ENCODE results near the gene LIN52. TPM values are rescaled to one million over a fixed set of nuclear protein-coding genes. Genes with fewer than 3 reads are reported as not detected.

LIN52 gene
- total RNA-seq, 1 experiment from 2014 or later = 10.6 TPM

DNA sequence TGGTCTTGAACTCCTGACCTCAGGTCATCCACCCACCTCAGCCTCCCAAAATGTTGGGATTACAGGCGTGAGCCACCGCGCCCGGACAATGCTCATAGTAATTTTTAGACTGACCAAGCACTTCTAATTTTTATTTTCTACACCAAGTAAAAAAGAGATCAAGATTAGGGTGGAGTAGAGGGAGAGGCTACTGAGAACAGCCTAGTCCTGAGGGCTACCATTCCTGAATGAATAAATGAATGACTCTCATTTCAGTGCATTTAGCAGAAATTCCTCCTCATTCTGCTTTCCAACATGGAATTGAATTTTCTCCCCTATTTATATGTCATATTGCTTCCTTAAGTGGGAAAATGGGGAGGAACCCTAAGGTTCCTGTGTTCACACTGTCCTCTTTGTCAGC is 39.2 kb upstream of the LIN52 start (continued):
- TF ChIP-seq IRF2 (CRISPR knock-in tag; IDR thresholded peaks at IDR 0.05; ENCODE audit: borderline replicate concordance, low read depth) (no peak), ESRRA (CRISPR knock-in tag; IDR thresholded peaks at IDR 0.05; ENCODE audit: borderline replicate concordance) (no peak), ETV6 (CRISPR knock-in tag; IDR thresholded peaks at IDR 0.05) (no peak), TCF7 (CRISPR knock-in tag; IDR thresholded peaks at IDR 0.05; ENCODE audit: low read depth) (no peak), ELF4 (CRISPR knock-in tag; IDR thresholded peaks at IDR 0.05; ENCODE audit: low read depth) (no peak), OVOL2 (CRISPR knock-in tag; IDR thresholded peaks at IDR 0.05; ENCODE audit: borderline replicate concordance) (no peak), HMGA2 (CRISPR knock-in tag; IDR thresholded peaks at IDR 0.05) (no peak)
- TF ChIP-seq, protein P1, sequence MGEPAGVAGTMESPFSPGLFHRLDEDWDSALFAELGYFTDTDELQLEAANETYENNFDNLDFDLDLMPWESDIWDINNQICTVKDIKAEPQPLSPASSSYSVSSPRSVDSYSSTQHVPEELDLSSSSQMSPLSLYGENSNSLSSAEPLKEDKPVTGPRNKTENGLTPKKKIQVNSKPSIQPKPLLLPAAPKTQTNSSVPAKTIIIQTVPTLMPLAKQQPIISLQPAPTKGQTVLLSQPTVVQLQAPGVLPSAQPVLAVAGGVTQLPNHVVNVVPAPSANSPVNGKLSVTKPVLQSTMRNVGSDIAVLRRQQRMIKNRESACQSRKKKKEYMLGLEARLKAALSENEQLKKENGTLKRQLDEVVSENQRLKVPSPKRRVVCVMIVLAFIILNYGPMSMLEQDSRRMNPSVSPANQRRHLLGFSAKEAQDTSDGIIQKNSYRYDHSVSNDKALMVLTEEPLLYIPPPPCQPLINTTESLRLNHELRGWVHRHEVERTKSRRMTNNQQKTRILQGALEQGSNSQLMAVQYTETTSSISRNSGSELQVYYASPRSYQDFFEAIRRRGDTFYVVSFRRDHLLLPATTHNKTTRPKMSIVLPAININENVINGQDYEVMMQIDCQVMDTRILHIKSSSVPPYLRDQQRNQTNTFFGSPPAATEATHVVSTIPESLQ (CRISPR knock-in tag; IDR thresholded peaks at IDR 0.05) = no peak
- TF ChIP-seq, protein P2, sequence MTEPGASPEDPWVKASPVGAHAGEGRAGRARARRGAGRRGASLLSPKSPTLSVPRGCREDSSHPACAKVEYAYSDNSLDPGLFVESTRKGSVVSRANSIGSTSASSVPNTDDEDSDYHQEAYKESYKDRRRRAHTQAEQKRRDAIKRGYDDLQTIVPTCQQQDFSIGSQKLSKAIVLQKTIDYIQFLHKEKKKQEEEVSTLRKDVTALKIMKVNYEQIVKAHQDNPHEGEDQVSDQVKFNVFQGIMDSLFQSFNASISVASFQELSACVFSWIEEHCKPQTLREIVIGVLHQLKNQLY (CRISPR knock-in tag; IDR thresholded peaks at IDR 0.05) = no peak

GRCh38 chr14:74048281-74048680 is 36.5 kb upstream of the LIN52 start:
- Mint-ChIP-seq H3K27ac (no peak overlapping the region), H3K4me3 (no peak overlapping the region), H3K9me3 (no peaks in the 10 kb centered on the region), H3K27me3 (ENCODE audit: low read depth) (no peaks in the 10 kb centered on the region), H3K4me1 (no peaks in the 10 kb centered on the region; the same call in 1 of the 2 replicates), H3K36me3 (no peaks in the 10 kb centered on the region)
- CTCF ChIA-PET = interaction anchor here (0.6 to 1.6 kb wide), 8 partner anchors 11 to 479 kb away, joined by 3 to 5 read pairs (median 4); partner anchors contain the start of gene ACOT2
- ATAC-seq (peak; percentile 69; the same call in 1 of the 2 replicates), DNase-seq (ENCODE audit: low spot score) (peak; percentile 50)
- POLR2A ChIA-PET = no interaction called here
- TF ChIP-seq, protein P3, sequence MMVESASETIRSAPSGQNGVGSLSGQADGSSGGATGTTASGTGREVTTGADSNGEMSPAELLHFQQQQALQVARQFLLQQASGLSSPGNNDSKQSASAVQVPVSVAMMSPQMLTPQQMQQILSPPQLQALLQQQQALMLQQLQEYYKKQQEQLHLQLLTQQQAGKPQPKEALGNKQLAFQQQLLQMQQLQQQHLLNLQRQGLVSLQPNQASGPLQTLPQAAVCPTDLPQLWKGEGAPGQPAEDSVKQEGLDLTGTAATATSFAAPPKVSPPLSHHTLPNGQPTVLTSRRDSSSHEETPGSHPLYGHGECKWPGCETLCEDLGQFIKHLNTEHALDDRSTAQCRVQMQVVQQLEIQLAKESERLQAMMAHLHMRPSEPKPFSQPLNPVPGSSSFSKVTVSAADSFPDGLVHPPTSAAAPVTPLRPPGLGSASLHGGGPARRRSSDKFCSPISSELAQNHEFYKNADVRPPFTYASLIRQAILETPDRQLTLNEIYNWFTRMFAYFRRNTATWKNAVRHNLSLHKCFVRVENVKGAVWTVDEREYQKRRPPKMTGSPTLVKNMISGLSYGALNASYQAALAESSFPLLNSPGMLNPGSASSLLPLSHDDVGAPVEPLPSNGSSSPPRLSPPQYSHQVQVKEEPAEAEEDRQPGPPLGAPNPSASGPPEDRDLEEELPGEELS (CRISPR knock-in tag; IDR thresholded peaks at IDR 0.05) = no peak

GRCh38 chr14:74049876-74050495 is 34.8 kb upstream of the LIN52 start:
- ATAC-seq = no peak
- H3K4me3 Mint-ChIP-seq = no peak overlapping the region
- ChIA-PET POLR2A (interaction anchor here (0.8 kb wide), 1 partner anchor 1271 kb away, joined by 3 read pairs; no protein-coding TSS in a partner anchor), CTCF (no interaction called here)
- DNase-seq (ENCODE audit: low spot score) = no peak
- TF ChIP-seq IRF2 (CRISPR knock-in tag; IDR thresholded peaks at IDR 0.05; ENCODE audit: borderline replicate concordance, low read depth) (no peak), NR3C1 (CRISPR knock-in tag; conservative IDR thresholded peaks at IDR 0.05; ENCODE audit: low read depth) (no peak), GRHL2 (CRISPR knock-in tag; IDR thresholded peaks at IDR 0.05; ENCODE audit: insufficient replicate concordance, severe bottlenecking) (no peak), ZNF423 (CRISPR knock-in tag; IDR thresholded peaks at IDR 0.05) (no peak), MXD4 (CRISPR knock-in tag; IDR thresholded peaks at IDR 0.05; ENCODE audit: borderline replicate concordance) (no peak), ZNF219 (CRISPR knock-in tag; IDR thresholded peaks at IDR 0.05; ENCODE audit: borderline replicate concordance) (no peak), NR2C2 (CRISPR knock-in tag; IDR thresholded peaks at IDR 0.05) (no peak)
- TF ChIP-seq, protein P2 (CRISPR knock-in tag; IDR thresholded peaks at IDR 0.05) = no peak
- H3K4me1 Mint-ChIP-seq = no peaks in the 10 kb centered on the region; the same call in 1 of the 2 replicates
- no peaks in the 10 kb centered on the region for H3K9me3 Mint-ChIP-seq
- H3K27ac Mint-ChIP-seq = no peak overlapping the region
- H3K27me3 Mint-ChIP-seq (ENCODE audit: low read depth) = no peaks in the 10 kb centered on the region
- no peaks in the 10 kb centered on the region for H3K36me3 Mint-ChIP-seq
